Activated CD4-positive, alpha-beta memory T cell treated with anti-CD3 and anti-CD28 coated beads, Interleukin-2, amount 10 ng/mL, durations not matched to agents 7 days and 5 days (primary cell): ENCODE results near the gene WFIKKN2. TPM values are rescaled to one million over a fixed set of nuclear protein-coding genes. Genes with fewer than 3 reads are reported as not detected.

Experiments
- CTCF ChIA-PET: fragments of 350-600 bp; sonication (Branson Sonifier 250); formaldehyde crosslinking; loops from one replicate; lab custom pipeline; 2021; ENCODE audit warnings: antibody characterized with exemption, inconsistent platforms; lab: Charles Lee
- POLR2A ChIA-PET: fragments of 350-600 bp; sonication (Branson Sonifier 250); formaldehyde crosslinking; loops from one replicate; lab custom pipeline; 2021; ENCODE audit warnings: antibody characterized with exemption; lab: Charles Lee
- DNase-seq: peaks from one replicate; pipeline ENCODE4 v3.0.0-alpha.2; 2020
- H3K27ac Mint-ChIP-seq: one replicate; pipeline ENCODE4 v1.8.0; 2021; ENCODE audit warnings: mild to moderate bottlenecking, mixed read lengths
- H3K27me3 Mint-ChIP-seq: one replicate; pipeline ENCODE4 v1.8.0; 2021; ENCODE audit warnings: mixed read lengths
- H3K36me3 Mint-ChIP-seq: one replicate; pipeline ENCODE4 v1.8.0; 2021; ENCODE audit warnings: low read depth, mixed read lengths
- H3K4me1 Mint-ChIP-seq: one replicate; pipeline ENCODE4 v1.8.0; 2021; ENCODE audit warnings: mixed read lengths
- H3K4me3 Mint-ChIP-seq: one replicate; pipeline ENCODE4 v1.8.0; 2021; ENCODE audit warnings: mild to moderate bottlenecking, mixed read lengths
- H3K9me3 Mint-ChIP-seq: one replicate; pipeline ENCODE4 v1.8.0; 2021; ENCODE audit warnings: mixed read lengths
- total RNA-seq, 2 experiments: library from RNA; stranded (reverse); gene quantifications; one replicate each; pipeline ENCODE4 v1.2.3, GENCODE V29; 2021

The WFIKKN2 gene
- total RNA-seq, 2 experiments from 2014 or later = not detected

DNA sequence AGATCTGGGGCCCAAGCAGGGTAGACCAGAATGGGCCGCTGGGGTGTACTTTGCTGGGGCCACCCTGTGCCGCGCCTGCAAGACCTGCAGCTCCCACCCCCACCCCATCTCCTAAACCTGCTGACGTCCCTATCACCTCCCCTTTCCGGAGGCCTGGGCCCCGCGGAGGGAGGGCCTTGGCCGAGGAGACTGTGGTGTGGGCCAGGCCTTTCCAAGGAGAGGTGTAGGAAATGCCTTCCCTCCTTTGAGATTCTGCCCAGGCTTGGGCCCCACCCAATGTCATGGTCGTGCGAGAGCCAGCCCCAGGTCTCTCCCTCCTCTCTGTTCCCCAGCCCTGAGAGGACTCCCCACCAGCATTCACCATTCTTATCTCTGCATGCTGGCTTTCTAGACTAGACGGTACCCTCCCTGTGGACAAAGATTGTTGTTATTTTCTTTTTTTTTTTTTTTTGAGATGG, 3.9 kb upstream of the WFIKKN2 start:
- H3K27ac Mint-ChIP-seq = no peak overlapping the region
- no peaks in the 10 kb centered on the region for H3K36me3 Mint-ChIP-seq
- H3K4me3 Mint-ChIP-seq = no peak overlapping the region
- no peak for DNase-seq
- H3K9me3 Mint-ChIP-seq = no peaks in the 10 kb centered on the region
- POLR2A ChIA-PET = no interaction called here
- CTCF ChIA-PET = no interaction called here
- H3K4me1 Mint-ChIP-seq = peaks cover 12% of the 10 kb centered on the region
- H3K27me3 Mint-ChIP-seq = peaks cover 23% of the 10 kb centered on the region

DNA sequence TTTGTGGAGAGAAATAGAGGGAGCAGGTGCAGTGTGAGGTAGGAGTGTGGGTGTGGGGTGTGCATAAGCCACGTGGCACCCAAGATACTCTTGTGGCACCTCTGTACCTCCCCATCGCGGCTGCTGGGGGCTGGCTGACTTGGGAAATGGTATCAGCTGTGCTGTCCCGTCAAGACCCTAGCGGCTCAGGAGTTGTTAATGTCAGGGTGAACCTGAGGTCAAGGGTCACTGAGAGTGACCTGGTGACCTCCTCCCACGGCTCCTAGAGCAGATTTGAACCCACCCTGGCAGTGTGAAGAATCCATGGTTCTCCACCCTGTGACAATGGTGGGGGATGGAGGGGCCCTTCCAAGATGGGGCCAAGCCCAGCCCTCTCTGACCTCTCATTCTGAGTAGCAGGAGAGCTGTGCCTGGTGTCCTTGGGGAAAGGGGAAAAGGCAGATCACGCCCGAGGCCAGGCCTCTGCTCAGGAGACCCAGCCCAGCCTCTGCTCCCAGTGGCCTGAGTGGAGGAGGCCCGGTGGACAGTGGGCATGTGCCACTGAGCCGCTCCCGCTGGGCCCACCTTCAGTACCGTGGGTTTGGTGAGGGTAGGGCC, 3.0 kb upstream of the WFIKKN2 start:
- no peaks in the 10 kb centered on the region for H3K9me3 Mint-ChIP-seq
- no peaks in the 10 kb centered on the region for H3K36me3 Mint-ChIP-seq
- H3K4me1 Mint-ChIP-seq = peaks cover 12% of the 10 kb centered on the region
- ChIA-PET POLR2A (no interaction called here), CTCF (no interaction called here)
- H3K4me3 Mint-ChIP-seq = no peak overlapping the region
- no peak overlapping the region for H3K27ac Mint-ChIP-seq
- H3K27me3 Mint-ChIP-seq = peaks cover 20% of the 10 kb centered on the region
- no peak for DNase-seq

DNA sequence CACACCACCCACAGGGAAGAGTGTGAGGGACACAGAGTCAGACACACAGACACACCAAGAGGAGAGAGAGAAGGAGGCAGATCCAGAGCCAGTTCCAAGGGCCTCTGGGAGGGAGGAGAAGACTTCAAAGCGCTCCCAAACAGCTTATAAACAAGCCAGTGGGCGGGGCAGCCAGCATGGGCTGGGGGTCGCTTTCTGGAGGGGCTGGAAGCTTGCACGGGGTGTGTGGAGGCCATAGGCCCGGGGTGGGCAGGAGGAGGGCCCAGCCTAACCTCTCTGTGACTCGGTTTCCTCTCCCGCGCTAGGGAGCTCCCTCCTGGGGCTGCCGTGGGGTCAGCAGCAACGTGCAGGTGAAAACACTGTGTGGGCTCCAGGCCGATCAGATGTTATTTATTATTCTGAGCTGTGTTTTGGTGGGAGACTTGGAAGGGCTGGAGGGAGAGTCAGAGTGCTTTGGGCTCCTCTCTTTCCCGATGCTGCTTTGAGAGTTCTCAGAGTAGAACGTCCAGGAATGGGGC, 2.5 kb upstream of the WFIKKN2 start:
- DNase-seq = no peak
- CTCF ChIA-PET = no interaction called here

DNA sequence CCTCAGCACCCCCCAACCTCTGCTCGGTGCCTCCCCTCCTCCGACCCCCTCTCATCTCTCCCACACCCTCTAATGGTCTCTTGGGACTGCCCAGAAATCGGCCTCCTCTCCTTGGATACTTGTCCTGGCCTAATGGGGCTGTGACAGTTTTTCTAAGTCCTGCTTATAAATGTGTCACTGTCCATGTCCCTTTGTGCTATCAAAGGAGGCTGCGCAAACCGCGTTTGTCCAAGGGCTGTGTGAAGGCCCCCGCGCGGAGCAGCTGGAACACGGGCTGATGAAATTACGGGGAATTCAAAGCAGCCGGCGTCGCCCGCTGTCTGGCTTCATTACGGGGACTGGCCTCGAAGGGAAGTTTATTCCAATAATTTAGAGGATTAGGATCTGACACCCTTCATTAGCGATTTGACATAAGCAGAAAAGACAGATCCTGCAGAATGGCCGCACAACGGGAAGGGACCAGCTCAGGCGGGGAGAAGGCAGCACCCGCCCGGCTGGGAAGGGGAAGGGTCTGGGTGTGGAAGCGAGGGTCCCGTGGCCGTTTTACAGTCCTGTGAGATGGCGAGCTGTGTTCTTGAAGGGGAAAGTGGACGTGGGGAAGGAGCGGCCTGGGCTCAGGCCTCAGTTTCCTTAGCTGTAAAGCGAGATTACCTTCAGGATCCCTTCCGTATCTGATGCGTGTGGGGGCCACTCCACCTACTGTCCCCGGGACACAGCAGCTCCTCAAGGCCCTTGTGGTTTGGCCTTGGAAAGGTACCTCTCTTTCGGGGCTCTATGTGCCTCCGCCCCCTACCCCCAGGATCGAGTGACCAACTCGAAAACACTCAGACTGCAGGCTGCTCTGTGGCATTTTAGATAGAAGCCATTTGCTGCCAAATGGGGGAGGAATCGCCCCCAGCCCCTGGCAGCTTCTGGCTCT, 1.6 kb upstream of the WFIKKN2 start:
- Mint-ChIP-seq H3K4me1 (peaks cover 6% of the 10 kb centered on the region), H3K27me3 (peaks cover 20% of the 10 kb centered on the region), H3K27ac (no peak overlapping the region), H3K36me3 (no peaks in the 10 kb centered on the region), H3K4me3 (no peak overlapping the region), H3K9me3 (no peaks in the 10 kb centered on the region)
- DNase-seq = no peak
- POLR2A ChIA-PET = no interaction called here
- CTCF ChIA-PET = no interaction called here

More for the DNA sequence above, 2.5 kb upstream of the WFIKKN2 start:
- Mint-ChIP-seq H3K4me3 (no peak overlapping the region), H3K9me3 (no peaks in the 10 kb centered on the region), H3K4me1 (peaks cover 12% of the 10 kb centered on the region), H3K27me3 (peaks cover 20% of the 10 kb centered on the region), H3K27ac (no peak overlapping the region), H3K36me3 (no peaks in the 10 kb centered on the region)
- POLR2A ChIA-PET = no interaction called here

DNA sequence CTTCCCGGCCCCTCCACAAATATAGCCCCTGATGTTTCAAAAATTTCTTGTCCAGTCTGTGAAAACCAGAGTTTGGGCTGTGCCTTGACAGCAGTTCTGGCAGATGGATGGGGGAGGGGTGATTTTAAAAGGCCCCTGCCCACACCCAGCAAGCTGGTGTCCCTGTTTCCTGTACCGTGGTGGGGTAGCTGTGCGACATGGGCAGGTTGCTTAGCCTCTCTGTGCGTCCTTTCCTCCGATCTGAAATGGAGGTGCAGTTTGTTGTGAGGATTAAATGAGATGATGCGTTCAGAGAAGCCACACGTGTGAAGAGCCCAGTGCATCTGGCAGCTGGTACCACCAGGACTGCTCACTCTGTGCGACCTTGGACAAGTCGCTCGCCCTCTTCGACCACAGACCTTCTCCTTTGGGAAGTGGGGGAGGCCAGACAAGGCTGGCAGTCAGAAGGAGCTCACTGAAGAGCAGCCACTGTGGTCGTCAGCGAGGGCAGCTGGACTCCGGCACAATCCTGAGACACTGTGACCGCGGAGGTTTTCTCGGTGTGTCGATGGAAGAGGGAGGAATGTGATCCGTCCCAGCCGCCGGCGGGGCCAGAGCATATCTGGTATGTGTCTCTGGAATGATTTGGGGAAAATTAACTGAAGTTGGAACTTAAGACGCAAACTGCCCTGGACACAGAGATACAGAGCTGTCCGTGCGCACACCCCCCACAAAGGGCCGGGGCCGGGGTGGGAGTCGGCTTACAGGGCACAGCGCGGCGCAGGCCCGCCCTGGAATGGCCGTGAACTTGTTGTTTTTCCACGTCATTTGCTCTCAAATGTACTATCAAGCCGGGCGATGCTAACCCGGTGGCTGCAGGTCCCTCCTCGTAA, 721 bp upstream of the WFIKKN2 start:
- POLR2A ChIA-PET = interaction anchor here (0.9 to 1.5 kb wide), 2 partner anchors 31 to 55 kb away, joined by 3 to 4 read pairs; partner anchors contain the start of gene TOB1
- CTCF ChIA-PET = no interaction called here

DNA sequence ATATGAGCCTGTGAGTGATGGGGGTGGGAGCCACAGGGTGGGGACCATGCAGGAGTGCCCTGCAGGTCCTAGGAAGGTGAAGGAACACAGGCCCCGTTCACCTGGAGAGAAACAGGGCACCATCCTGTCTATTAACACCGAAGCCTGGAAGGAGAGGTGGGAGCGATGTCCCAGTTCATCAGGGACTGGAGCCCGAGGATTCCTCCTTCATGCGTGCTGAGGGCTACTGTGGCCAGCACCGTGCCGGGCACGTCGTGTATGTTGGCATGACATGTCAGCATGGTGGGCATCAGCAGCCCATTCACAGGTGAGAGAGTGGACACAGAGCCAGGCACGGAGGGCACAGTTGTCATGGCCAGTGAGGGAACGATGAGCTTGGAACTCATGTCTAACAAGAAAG, 1.4 kb downstream of the WFIKKN2 start:
- peaks cover 19% of the 10 kb centered on the region for H3K27me3 Mint-ChIP-seq
- CTCF ChIA-PET = interaction anchor here (0.7 kb wide), 2 partner anchors 16 to 120 kb away, joined by 4 to 6 read pairs; no protein-coding TSS in a partner anchor
- no peaks in the 10 kb centered on the region for H3K9me3 Mint-ChIP-seq
- DNase-seq = no peak
- POLR2A ChIA-PET = no interaction called here
- H3K27ac Mint-ChIP-seq = no peak overlapping the region
- H3K36me3 Mint-ChIP-seq = no peaks in the 10 kb centered on the region
- H3K4me3 Mint-ChIP-seq = no peak overlapping the region
- no peaks in the 10 kb centered on the region for H3K4me1 Mint-ChIP-seq

More for the DNA sequence above, 721 bp upstream of the WFIKKN2 start:
- Mint-ChIP-seq H3K36me3 (no peaks in the 10 kb centered on the region), H3K27me3 (peaks cover 19% of the 10 kb centered on the region), H3K4me3 (no peak overlapping the region), H3K9me3 (no peaks in the 10 kb centered on the region), H3K4me1 (no peaks in the 10 kb centered on the region), H3K27ac (no peak overlapping the region)
- DNase-seq = no peak

DNA sequence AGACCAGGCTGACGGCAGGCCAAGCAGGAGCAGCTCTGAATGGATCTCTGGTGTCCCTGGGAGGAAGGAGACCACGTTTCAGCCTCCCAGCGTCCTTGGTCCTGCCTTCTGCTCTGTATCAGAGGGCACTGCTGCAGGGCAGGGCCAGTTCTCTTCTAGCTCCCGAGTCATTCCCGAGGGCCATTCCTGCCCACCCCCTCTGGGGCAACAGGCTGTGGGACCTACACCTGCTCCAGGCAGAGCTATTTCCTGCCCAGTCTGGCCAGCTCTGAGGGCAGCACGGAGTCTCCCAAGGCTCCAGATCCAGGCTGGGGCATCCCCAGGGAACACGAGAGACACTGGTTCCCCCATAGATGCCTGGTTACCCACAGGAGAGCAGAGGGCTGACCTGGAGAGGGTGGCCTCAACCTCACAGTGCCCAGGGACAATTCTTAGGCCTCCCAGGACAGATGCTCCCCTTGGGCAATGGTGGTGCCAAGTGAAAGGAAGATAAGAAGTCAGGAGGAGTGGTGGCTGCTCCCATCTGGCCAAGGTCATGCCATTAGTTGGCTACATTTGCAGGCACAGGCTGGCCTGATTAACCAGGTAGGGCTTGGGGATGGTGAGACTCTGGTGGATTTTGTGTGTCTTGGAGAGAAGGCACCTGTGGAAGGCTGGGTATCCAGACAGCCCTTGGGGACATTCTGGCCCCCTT, 2.0 kb downstream of the WFIKKN2 start:
- peaks cover 19% of the 10 kb centered on the region for H3K27me3 Mint-ChIP-seq
- H3K27ac Mint-ChIP-seq = no peak overlapping the region
- POLR2A ChIA-PET = no interaction called here
- CTCF ChIA-PET = interaction anchor here (1.4 kb wide), 1 partner anchor 15 kb away, joined by 5 read pairs; no protein-coding TSS in a partner anchor
- no peak overlapping the region for H3K4me3 Mint-ChIP-seq
- no peaks in the 10 kb centered on the region for H3K9me3 Mint-ChIP-seq
- no peaks in the 10 kb centered on the region for H3K4me1 Mint-ChIP-seq
- no peak for DNase-seq
- H3K36me3 Mint-ChIP-seq = no peaks in the 10 kb centered on the region

DNA sequence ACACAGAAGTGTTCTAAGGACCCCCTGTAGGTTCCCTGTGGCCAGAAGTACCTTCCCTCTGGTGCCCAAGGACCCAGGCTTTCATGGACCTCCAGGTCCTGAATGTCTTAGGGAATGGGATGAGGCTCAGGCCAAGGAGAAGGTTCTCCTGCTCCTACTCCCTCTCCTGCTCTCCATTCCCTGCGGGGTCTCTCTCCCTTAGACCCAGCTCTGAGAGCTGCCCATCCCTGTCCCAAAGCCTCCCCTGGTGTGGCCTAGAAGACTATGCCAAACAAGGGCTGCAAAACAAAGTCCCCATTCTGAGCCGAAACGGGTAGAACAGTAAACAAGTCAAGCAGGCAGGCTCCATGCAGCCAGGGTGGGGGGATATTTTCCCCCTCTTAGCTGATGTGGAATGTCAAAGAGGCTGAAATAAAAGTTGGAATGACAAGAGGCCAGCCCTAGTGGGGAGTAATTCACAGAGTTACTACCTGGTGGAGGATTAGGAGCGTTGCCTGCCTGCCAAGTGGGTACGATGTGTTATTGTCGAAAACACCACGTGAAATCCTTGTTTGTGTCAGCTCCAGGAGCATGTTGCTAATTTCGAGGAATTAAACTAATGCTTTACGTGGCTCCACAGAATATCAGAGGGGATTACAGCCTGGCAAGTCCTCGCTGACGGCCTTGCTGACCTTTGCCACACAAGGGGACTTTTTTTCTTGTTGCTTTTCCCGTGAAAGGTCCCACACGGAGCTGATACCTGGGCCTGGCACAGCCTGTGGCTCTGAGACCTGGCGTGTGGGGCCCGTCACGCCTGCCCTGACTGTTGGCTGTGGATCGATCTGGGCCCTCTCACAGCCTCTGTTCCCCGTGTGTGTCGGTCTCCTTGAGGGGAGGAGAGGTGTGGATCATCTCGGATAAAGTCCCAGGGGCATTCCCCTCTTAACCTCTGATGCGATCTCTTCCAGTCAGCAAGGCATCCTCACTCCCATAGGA, 2.9 kb downstream of the WFIKKN2 start:
- ChIA-PET POLR2A (interaction anchor here (0.8 kb wide), 1 partner anchor 19 kb away, joined by 3 read pairs; no protein-coding TSS in a partner anchor), CTCF (interaction anchor here (1.4 kb wide), 1 partner anchor 14 kb away, joined by 5 read pairs; no protein-coding TSS in a partner anchor)
- Mint-ChIP-seq H3K27me3 (peaks cover 19% of the 10 kb centered on the region), H3K4me3 (no peak overlapping the region), H3K36me3 (no peaks in the 10 kb centered on the region), H3K9me3 (no peaks in the 10 kb centered on the region), H3K4me1 (no peaks in the 10 kb centered on the region), H3K27ac (no peak overlapping the region)
- DNase-seq = no peak

DNA sequence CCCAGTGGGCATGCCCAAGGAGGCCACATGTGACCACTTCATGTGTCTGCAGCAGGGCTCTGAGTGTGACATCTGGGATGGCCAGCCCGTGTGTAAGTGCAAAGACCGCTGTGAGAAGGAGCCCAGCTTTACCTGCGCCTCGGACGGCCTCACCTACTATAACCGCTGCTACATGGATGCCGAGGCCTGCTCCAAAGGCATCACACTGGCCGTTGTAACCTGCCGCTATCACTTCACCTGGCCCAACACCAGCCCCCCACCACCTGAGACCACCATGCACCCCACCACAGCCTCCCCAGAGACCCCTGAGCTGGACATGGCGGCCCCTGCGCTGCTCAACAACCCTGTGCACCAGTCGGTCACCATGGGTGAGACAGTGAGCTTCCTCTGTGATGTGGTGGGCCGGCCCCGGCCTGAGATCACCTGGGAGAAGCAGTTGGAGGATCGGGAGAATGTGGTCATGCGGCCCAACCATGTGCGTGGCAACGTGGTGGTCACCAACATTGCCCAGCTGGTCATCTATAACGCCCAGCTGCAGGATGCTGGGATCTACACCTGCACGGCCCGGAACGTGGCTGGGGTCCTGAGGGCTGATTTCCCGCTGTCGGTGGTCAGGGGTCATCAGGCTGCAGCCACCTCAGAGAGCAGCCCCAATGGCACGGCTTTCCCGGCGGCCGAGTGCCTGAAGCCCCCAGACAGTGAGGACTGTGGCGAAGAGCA, 4.4 kb downstream of the WFIKKN2 start:
- Mint-ChIP-seq H3K27me3 (peaks cover 9% of the 10 kb centered on the region), H3K4me1 (no peaks in the 10 kb centered on the region), H3K27ac (no peak overlapping the region), H3K4me3 (no peak overlapping the region), H3K9me3 (no peaks in the 10 kb centered on the region), H3K36me3 (no peaks in the 10 kb centered on the region)
- ChIA-PET POLR2A (no interaction called here), CTCF (interaction anchor here (0.6 to 5.1 kb wide), 4 partner anchors 13 to 314 kb away, joined by 3 to 26 read pairs (median 13); partner anchors contain the start of gene NME1)
- no peak for DNase-seq

DNA sequence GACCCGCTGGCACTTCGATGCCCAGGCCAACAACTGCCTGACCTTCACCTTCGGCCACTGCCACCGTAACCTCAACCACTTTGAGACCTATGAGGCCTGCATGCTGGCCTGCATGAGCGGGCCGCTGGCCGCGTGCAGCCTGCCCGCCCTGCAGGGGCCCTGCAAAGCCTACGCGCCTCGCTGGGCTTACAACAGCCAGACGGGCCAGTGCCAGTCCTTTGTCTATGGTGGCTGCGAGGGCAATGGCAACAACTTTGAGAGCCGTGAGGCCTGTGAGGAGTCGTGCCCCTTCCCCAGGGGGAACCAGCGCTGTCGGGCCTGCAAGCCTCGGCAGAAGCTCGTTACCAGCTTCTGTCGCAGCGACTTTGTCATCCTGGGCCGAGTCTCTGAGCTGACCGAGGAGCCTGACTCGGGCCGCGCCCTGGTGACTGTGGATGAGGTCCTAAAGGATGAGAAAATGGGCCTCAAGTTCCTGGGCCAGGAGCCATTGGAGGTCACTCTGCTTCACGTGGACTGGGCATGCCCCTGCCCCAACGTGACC, 5.0 kb downstream of the WFIKKN2 start:
- no peak overlapping the region for H3K27ac Mint-ChIP-seq
- POLR2A ChIA-PET = no interaction called here

More for the DNA sequence above, 5.0 kb downstream of the WFIKKN2 start:
- DNase-seq = no peak
- Mint-ChIP-seq H3K36me3 (no peaks in the 10 kb centered on the region), H3K4me3 (no peak overlapping the region), H3K27me3 (peaks cover 5% of the 10 kb centered on the region), H3K4me1 (no peaks in the 10 kb centered on the region), H3K9me3 (no peaks in the 10 kb centered on the region)
- CTCF ChIA-PET = interaction anchor here (0.6 to 5.1 kb wide), 5 partner anchors 12 to 212 kb away, joined by 3 to 26 read pairs (median 4); no protein-coding TSS in a partner anchor
